Stimulated activated CD8-positive, alpha-beta memory T cell treated with anti-CD3 and anti-CD28 coated beads, Interleukin-2, amount 100 ng/mL, for 1 hour (primary cell): ENCODE results near the gene AHNAK2.
"Not testable (repeated sequence)": the region's sequence is repeated elsewhere in the genome, so short reads cannot be mapped to it uniquely, and the experiment has no call there.

Experiments
- DNase-seq, 2 donors: peaks; one replicate each; pipeline ENCODE4 v3.0.0-alpha.2; 2020; ENCODE audit warnings: low read depth in 2 of 2

The AHNAK2 gene

DNA sequence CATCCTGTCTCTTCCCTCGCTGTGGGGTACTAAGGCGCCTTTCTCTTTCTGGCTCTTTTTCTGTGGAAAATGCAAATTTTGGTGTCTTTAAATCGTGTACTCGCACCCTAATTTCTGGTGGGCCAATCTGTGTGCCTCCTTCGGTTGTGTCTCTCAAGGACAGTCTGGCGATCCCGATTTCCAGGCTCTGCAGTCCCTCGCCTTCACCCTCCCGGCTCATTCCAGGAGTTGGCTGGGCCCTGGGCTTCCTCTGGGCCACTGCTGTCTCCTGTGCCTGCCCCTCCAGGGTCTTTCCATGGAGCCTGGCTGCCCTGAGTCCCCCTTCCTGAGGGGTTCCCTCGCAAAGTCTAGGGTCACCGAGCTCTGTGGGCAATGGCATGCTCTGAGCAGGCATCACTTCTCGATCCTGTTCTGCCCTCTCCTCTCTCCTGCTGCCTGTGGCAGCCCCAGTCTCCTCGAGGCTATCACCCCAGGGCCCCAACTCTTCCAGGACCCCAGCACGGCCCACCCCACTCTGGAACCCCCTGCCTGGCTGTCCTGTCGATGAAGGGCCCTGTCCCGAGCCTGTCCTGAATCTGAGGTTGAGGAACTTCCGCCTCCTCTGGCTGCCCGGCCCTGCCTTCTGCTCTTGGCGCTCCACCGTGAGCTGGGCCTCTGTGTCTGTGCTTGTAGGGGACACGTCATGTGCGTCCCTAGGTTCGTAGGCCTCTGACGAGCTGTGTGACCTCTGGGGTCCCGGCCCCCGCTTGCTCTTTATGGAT lies 24.1 kb downstream of the AHNAK2 start:
- no peak for DNase-seq

DNA sequence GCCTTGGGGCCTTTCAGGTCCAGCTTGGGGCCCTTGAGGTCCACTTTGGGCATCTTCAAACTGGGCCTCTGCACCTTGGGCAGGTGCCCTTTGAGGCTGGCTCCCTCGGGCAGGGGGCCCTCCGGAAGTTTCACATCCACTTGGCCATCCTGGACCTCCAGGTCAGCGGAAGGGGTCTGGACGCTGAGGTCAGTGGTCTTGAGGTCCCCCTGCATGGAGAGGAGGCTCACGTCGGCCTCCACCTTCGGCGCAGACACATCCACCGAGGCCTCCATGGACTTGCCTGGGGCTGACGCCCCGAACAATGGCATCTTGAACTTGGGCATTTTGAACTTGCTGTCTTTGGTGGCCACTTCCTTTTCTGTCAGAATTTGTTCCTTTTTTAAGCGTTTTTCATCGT lies 25.1 kb downstream of the AHNAK2 start:
- no peak for DNase-seq

DNA sequence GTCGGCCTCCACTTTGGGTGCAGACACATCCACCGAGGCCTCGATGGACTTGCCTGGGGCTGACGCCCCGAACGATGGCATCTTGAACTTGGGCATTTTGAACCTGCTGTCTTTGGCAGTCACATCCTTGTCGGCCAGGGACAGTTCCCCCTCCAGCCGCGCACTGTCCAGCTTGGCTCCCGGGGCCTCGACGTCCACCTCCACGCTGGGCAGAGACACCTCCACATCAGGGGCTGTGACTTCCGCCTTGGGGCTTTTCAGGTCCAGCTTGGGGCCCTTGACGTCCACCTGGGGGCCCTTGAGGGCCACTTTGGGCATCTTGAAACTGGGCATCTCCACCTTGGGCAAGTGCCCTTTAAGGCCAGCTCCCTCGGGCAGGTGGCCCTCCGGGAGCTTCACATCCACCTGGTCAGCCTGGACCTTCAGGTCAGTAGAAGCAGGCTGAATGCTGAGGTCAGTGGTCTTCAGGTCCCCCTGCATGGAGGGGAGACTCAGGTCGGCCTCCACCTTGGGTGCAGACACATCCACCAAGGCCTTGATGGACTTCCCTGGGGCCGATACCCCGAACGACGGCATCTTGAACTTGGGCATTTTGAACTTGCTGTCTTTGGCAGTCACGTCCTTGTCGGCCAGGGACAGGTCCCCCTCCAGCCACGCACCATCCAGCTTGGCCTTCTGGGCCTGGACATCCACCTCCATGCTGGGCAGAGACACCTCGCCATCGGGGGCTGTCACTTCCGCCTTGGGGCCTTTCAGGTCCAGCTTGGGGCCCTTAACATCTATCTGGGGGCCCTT lies 26.1 kb downstream of the AHNAK2 start:
- DNase-seq, result not testable (repeated sequence)

DNA sequence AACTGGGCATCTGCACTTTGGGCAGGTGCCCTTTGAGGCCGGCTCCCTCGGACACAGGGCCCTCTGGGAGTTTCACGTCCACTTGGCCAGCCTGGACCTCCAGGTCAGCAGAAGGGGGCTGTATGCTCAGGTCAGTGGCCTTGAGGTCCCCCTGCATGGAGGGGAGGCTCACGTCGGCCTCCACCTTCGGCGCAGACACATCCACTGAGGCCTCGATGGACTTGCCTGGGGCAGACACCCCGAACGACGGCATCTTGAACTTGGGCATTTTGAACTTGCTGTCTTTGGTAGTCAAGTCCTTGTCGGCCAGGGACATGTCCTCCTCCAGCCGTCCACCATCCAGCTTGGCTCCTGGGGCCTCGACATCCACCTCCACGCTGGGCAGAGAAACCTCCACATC lies 27.5 kb downstream of the AHNAK2 start:
- not testable (repeated sequence) for DNase-seq

DNA sequence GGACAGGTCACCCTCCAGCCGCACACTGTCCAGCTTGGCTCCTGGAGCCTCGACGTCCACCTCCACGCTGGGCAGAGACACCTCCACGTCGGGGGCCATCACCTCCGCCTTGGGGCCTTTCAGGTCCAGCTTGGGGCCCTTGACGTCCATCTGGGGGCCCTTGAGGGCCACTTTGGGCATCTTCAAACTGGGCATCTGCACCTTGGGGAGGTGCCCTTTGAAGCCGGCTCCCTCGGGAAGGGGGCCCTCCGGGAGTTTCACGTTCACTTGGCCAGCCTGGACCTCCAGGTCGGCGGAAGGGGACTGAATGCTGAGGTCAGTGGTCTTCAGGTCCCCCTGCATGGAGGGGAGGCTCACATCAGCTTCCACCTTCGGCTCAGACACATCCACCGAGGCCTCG lies 28.2 kb downstream of the AHNAK2 start:
- no peak for DNase-seq

DNA sequence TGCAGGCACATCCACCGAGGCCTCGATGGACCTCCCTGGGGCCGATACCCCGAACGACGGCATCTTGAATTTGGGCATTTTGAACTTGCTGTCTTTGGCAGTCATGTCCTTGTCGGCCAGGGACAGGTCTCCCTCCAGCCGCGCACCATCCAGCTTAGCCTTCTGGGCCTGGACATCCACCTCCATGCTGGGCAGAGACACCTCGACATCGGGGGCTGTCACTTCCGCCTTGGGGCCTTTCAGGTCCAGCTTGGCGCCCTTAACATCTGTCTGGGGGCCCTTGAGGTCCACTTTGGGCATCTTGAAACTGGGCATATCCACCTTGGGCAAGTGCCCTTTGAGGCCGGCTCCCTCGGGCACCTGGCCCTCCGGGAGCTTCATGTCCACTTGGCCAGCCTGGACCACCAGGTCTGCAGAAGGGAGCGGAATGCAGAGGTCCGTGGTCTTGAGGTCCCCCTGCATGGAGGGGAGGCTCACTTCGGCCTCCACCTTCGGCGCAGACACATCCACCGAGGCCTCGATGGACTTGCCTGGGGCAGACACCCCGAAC lies 28.7 kb downstream of the AHNAK2 start:
- not testable (repeated sequence) for DNase-seq

DNA sequence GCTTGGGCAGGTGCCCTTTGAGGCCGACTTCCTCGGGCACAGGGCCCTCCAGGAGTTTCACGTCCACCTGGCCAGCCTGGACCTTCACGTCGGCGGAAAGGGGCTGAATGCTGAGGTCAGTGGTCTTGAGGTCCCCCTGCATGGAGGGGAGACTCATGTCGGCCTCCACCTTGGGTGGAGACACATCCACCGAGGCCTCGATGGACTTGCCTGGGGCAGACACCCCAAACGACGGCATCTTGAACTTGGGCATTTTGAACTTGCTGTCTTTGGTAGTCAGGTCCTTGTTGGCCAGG lies 29.5 kb downstream of the AHNAK2 start:
- DNase-seq, result no peak

DNA sequence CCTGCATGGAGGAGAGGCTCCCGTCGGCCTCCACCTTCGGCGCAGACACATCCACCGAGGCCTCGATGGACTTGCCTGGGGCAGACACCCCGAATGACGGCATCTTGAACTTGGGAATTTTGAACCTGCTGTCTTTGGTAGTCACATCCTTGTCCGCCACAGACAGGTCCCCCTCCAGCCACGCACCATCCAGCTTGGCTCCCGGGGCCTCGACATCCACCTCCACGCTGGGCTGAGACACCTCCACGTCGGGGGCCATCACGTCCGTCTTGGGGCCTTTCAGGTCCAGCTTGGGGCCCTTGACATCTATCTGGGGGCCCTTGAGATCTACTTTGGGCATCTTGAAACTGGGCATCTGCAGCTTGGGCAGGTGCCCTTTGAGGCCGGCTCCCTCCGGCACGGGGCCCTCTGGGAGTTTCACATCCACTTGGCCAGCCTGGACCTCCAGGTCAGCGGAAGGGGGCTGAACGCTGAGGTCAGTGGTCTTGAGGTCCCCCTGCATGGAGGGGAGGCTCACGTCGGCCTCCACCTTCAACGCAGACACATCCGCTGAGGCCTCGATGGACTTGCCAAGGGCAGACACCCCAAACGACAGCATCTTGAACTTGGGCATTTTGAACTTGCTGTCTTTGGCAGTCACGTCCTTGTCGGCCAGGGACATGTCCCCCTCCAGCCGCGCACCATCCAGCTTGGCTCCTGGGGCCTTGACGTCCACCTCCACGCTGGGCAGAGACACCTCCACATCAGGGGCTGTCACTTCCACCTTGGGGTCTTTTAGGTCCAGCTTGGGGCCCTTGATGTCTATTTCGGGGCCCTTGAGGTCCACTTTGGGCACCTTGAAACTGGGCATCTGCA lies 30.1 kb downstream of the AHNAK2 start:
- DNase-seq, result not testable (repeated sequence)

DNA sequence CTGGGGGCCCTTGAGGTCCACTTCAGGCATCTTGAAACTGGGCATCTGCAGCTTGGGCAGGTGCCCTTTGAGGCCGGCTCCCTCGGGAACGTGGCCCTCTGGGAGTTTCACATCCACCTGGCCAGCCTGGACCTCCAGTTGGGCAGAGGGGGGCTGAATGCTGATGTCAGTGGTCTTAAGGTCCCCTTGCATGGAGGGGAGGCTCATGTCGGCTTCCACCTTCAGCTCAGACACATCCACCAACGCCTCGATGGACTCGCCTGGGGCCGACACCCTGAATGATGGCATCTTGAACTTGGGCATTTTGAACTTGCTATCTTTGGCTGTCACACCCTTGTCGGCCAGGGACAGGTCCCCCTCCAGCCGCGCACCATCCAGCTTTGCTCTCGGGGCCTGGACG lies 31.0 kb downstream of the AHNAK2 start:
- DNase-seq, result not testable (repeated sequence)

DNA sequence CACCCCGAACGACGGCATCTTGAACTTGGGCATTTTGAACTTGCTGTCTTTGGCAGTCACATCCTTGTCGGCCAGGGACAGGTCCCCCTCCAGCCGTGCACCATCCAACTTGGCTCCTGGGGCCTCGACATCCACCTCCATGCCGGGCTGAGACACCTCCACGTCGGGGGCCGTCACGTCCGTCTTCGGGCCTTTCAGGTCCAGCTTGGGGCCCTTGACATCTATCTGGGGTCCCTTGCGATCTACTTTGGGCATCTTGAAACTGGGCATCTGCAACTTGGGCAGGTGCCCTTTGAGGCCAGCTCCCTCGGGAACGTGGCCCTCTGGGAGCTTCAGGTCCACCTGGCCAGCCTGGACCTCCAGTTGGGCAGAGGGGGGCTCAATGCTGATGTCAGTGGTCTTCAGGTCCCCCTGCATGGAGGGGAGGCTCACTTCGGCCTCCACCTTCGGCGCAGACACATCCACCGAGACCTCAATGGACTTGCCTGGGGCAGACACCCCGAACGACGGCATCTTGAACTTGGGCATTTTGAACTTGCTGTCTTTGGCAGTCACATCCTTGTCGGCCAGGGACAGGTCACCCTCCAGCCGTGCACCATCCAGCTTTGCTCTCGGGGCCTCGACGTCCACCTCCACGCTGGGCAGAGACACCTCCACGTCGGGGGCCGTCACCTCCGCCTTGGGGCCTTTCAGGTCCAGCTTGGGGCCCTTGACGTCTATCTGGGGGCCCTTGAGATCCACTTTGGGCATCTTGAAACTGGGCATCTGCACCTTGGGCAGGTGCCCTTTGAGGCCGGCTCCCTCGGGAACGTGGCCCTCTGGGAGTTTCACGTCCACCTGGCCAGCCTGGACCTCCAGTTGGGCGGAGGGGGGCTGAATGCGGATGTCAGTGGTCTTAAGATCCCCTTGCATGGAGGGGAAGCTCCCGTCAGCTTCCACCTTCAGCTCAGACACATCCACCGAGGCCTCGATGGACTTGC lies 31.9 kb downstream of the AHNAK2 start:
- not testable (repeated sequence) for DNase-seq

DNA sequence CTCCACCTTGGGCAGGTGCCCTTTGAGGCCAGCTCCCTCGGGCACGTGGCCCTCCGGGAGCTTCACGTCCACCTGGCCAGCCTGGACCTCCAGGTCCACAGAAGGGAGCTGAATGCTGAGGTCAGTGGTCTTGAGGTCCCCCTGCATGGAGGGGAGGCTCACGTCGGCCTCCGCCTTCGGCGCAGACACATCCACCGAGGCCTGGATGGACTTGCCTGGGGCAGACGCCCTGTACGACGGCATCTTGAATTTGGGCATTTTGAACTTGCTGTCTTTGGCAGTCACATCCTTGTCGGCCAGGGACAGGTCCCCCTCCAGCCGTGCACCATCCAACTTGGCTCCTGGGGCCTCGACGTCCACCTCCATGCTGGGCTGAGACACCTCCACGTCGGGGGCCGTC lies 32.9 kb downstream of the AHNAK2 start:
- not testable (repeated sequence) for DNase-seq

DNA sequence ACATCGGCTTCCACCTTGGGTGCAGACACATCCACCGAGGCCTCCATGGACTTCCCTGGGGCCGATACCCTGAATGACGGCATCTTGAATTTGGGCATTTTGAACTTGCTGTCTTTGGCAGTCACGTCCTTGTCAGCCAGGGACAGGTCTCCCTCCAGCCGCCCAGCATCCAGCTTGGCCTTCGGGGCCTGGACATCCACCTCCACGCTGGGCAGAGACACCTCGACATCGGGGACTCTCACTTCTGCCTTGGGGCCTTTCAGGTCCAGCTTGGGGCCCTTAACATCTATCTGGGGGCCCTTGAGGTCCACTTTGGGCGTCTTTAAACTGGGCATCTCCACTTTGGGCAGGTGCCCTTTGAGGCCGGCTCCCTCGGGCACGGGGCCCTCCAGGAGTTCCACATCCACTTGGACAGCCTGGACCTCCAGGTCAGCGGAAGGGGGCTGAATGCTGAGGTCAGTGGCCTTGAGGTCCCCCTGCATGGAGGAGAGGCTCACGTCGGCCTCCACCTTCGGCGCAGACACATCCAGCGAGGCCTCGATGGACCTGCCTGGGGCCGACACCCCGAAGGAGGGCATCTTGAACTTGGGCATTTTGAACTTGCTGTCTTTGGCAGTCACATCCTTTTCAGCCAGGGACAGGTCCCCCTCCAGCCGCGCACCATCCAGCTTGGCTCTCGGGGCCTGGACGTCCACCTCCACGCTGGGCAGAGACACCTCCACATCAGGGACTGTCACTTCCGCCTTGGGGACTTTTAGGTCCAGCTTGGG lies 33.6 kb downstream of the AHNAK2 start:
- DNase-seq, result not testable (repeated sequence)

DNA sequence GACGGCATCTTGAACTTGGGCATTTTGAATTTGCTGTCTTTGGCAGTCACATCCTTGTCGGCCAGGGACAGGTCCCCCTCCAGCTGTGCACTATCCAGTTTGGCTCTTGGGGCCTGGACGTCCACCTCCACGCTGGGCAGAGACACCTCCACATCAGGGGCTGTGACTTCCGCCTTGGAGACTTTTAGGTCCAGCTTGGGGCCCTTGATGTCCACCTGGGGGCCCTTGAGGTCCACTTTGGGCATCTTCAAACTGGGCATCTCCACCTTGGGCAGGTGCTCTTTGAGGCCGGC lies 34.2 kb downstream of the AHNAK2 start:
- not testable (repeated sequence) for DNase-seq

DNA sequence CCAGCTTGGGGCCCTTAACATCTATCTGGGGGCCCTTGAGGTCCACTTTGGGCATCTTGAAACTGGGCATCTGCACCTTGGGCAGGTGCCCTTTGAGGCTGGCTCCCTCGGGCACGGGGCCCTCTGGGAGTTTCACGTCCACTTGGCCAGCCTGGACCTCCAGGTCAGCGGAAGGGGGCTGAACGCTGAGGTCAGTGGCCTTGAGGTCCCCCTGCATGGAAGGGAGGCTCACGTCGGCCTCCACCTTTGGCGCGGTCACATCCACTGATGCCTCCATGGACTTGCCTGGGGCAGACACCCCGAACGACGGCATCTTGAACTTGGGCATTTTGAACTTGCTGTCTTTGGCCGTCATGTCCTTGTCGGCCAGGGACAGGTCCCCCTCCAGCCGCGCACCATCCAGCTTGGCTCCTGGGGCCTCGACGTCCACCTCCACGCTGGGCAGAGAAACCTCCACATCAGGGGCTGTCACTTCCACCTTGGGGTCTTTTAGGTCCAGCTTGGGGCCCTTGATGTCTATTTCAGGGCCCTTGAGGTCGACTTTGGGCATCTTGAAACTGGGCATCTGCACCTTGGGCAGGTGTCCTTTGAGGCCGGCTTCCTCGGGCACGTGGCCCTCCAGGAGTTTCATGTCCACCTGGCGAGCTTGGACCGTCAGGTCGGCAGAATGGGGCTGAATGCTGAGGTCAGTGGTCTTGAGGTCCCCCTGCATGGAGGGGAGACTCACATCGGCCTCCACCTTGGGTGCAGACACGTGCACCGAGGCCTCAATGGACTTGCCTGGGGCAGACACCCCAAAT lies 34.8 kb downstream of the AHNAK2 start:
- DNase-seq, result not testable (repeated sequence)

DNA sequence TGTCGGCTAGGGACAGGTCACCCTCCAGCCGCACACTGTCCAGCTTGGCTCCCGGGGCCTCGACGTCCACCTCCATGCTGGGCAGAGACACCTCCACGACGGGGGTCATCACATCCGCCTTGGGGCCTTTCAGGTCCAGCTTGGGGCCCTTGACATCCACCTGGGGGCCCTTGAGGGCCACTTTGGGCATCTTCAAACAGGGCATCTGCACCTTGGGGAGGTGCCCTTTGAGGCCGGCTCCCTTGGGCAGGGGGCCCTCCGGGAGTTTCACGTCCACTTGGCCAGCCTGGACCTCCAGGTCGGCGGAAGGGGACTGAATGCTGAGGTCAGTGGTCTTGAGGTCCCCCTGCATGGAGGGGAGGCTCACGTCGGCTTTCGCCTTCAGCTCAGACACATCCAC lies 35.6 kb downstream of the AHNAK2 start:
- DNase-seq, result no peak

DNA sequence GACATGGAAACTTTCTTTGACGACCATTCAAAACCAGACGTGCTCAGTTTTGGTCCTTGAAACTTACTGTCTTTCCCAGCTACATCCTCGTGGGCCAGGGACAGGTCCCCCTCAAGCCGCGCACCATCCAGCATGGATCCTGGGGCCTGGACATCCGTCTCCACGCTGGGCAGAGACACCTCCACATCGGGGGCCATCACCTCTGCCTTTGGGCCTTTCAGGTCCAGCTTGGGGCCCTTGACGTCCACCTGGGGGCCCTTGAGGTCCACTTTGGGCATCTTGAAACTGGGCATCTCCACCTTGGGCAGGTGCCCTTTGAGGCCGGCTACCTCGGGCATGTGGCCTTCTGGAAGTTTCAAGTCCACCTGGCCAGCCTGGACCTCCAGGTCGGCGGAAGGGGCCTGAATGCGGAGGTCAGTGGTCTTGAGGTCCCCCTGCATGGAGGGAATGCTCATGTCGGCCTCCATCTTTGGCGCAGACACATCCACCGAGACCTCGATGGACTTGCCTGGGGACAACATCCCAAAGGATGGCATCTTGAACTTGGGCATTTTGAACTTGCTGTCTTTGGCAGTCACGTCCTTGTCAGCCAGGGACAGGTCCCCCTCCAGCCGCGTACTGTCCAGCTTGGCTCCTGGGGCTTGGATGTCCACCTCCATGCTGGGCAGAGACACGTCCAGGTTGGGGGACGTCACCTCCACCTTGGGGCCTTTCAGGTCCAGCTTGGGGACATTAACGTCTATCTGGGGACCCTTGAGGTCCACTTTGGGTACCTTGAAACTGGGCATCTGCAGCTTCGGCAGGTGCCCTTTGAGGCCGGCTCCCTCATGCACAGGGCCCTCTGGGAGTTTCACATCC lies 36.4 kb downstream of the AHNAK2 start:
- no peak for DNase-seq

DNA sequence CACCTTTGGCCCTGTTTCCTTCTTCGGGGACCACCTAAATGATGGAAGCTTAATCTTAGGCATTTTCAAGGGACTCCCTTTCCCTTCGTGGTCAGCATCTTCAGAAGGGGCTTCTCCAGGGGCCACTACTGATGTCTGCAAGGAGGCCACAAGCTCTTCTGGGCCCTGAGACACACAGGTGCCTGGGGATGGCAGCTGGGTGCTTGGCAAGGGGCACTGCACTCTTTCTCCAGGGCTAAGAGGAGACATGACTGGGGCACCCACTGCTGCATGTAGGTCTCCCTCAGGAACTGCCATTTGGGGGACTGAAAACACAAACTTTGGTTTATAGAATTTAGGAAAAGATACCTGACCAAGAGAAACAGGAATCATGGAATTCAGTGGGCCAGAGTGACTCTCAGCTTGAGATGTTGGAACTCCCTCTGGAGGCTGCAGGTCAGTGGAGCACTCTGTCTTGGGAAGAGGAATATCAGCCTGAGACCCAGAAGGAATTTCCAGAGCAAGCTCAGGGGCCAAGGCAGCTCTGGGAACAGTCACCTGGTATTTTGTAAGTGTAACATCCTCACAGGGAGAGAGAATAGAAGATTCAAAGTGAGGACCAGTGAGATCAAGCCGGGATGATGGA lies 37.5 kb downstream of the AHNAK2 start:
- DNase-seq, result no peak
